Breast epithelium (tissue), 3 donors: ENCODE measurements around the gene FSTL1.

ENCODE experiments used
- POLR2A ChIP-seq: fragments of 450-650 bp; IDR thresholded peaks from one replicate; pipeline ENCODE4 v1.6.1; 2016; ENCODE audit warnings: antibody characterized with exemption, mild to moderate bottlenecking, moderate library complexity
- TF ChIP-seq, protein P1 (sequence below), 3 donors: fragments of 450-650 bp; IDR thresholded peaks; one replicate each; pipeline ENCODE4 v1.5.1; 2016 to 2017; ENCODE audit warnings: antibody characterized with exemption in 3 of 3, mild to moderate bottlenecking in 3 of 3, moderate library complexity in 3 of 3

DNA sequence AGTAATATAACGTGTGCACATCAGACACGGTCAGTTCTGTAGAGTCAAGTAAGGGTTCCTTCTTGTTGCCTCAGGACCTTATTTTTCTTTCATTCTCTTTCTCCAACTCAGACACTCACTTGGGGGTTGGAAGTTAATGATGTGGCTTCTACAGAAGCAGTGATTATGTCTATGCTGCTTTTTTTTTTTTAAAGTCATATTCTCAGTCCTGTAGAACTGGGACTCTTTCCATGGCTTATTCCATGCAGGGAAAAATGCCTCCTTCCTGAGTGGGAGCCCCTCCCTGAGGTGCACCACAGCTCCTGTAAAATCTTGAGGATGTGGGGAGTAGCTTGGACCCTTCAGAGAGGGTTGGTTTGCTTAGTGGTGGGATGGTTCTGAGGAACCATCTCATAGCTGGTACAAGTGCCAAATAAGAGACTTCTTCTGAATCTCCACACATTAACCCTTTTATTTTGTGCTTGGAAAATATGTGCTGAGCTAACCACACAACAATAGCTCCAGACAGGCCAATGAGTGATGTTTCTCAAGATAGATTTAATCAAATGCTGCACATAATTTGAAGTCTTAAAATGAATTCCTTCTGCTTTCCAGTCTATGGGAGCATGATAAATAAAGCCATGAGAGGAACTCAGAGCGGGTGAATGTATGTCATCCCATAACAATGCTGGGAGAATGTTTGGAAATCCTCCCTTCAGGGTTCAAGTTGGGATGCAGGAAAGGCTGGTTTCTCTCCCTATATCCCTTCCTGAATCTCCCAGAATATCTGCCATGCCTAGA is 23.3 kb upstream of the FSTL1 start:
- TF ChIP-seq POLR2A: no peak
- TF ChIP-seq, protein P1, sequence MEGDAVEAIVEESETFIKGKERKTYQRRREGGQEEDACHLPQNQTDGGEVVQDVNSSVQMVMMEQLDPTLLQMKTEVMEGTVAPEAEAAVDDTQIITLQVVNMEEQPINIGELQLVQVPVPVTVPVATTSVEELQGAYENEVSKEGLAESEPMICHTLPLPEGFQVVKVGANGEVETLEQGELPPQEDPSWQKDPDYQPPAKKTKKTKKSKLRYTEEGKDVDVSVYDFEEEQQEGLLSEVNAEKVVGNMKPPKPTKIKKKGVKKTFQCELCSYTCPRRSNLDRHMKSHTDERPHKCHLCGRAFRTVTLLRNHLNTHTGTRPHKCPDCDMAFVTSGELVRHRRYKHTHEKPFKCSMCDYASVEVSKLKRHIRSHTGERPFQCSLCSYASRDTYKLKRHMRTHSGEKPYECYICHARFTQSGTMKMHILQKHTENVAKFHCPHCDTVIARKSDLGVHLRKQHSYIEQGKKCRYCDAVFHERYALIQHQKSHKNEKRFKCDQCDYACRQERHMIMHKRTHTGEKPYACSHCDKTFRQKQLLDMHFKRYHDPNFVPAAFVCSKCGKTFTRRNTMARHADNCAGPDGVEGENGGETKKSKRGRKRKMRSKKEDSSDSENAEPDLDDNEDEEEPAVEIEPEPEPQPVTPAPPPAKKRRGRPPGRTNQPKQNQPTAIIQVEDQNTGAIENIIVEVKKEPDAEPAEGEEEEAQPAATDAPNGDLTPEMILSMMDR (IDR thresholded peaks at IDR 0.05): no peak
